ENCODE results near the gene MRPS12. TPM values are rescaled to one million over a fixed set of nuclear protein-coding genes. Genes with fewer than 3 reads are reported as not detected.
A peak's percentile ranks its signal among the peaks of the same experiment; 100 is the strongest.

MRPS12 gene
- total and polyA plus RNA-seq, 9 of the 15 experiments (the other 6 are each of a cell fraction or from before 2014, with no cell fraction given) = 8.1 to 174 (median 52.0) TPM

- TF ChIP-seq USF1 (CRISPR knock-in tag; IDR thresholded peaks at IDR 0.05) (peak; percentile 80), ZBTB5 (IDR thresholded peaks at IDR 0.05) (no peak), KLF6 (CRISPR knock-in tag; IDR thresholded peaks at IDR 0.05; ENCODE audit: borderline replicate concordance) (peak; percentile 5; the same call in 1 of the 2 replicates), TCF15 (CRISPR knock-in tag; IDR thresholded peaks at IDR 0.05) (no peak), ZNF740 (CRISPR knock-in tag; IDR thresholded peaks at IDR 0.05) (no peak), ZNF740 (tag; IDR thresholded peaks at IDR 0.05) (no peak), NKRF (IDR thresholded peaks at IDR 0.05; ENCODE audit: borderline replicate concordance) (peak; percentile 89), UBTF (IDR thresholded peaks at IDR 0.05; ENCODE audit: borderline replicate concordance in 1 of 2, low read depth in 2 of 2, low read length in 2 of 2) (0 out of 4 replicates have a peak, but pooled peaks have one; percentile 36 to 56), SUPT5H (IDR thresholded peaks at IDR 0.05) (peak; percentile 53), ZC3H8 (IDR thresholded peaks at IDR 0.05) (no peak), HMBOX1 (IDR thresholded peaks at IDR 0.05) (no peak), CCNT2 (IDR thresholded peaks at IDR 0.05; ENCODE audit: borderline replicate concordance, extremely low read depth, insufficient read length, low read depth, low read length) (peak; percentile 51), CHD4 (IDR thresholded peaks at IDR 0.05; ENCODE audit: insufficient read depth, insufficient replicate concordance, low read depth, low read length, poor library complexity, severe bottlenecking) (no peak), ZNF395 (CRISPR knock-in tag; IDR thresholded peaks at IDR 0.05) (no peak; the same call in 1 of the 2 replicates)
Observed at GRCh38 chr19:38899447-38900201, 31.1 kb upstream of the MRPS12 start, which contains the start of the genes NFKBIB and SIRT2 (continued).
